ENCODE measurements around the gene STK39. TPM values are rescaled to one million over a fixed set of nuclear protein-coding genes. Genes with fewer than 3 reads are reported as not detected.

Gene STK39
- total RNA-seq, 2 experiments from 2014 or later, result 7.9 to 9.5 TPM

GRCh38 chr2:167987026-167987425 is 260.4 kb downstream of the STK39 start:
- Histone ChIP-seq H3K4me1 (ENCODE audit: insufficient read depth, low read length) (no peaks in the 10 kb centered on the region), H3K9me3 (ENCODE audit: control insufficient read depth in 1 of 2, insufficient read depth in 1 of 2, low read length in 2 of 2) (no peaks in the 10 kb centered on the region), H3K36me3 (ENCODE audit: insufficient read depth, low read length) (peaks cover 10% of the 10 kb centered on the region), H3K27me3 (ENCODE audit: control insufficient read depth in 1 of 2, insufficient read depth in 2 of 2, low read length in 2 of 2) (no peaks in the 10 kb centered on the region), H3K27ac (ENCODE audit: low read depth in 1 of 2, low read length in 2 of 2) (no peak overlapping the region), H3K4me3 (ENCODE audit: low read length) (no peak overlapping the region)
- intact Hi-C loops (cut with DNase I, micrococcal nuclease), result no loop called here
- H3K36me3 Mint-ChIP-seq (ENCODE audit: low read depth), result peaks cover 23% of the 10 kb centered on the region
- no peak for TF ChIP-seq CTCF (IDR thresholded peaks at IDR 0.05)
- CTCF ChIA-PET, result no interaction called here
- no peak for ATAC-seq (ENCODE audit: poor library complexity)
- no peaks in the 10 kb centered on the region for H3K9me3 Mint-ChIP-seq
- H3K4me1 Mint-ChIP-seq (ENCODE audit: low read depth), result no peaks in the 10 kb centered on the region
- no peaks in the 10 kb centered on the region for H3K27me3 Mint-ChIP-seq
- no peak for DNase-seq
- no peak overlapping the region for H3K4me3 Mint-ChIP-seq
- H3K27ac Mint-ChIP-seq, result no peak overlapping the region
- POLR2A ChIA-PET, result no interaction called here

- intact Hi-C loops (cut with DNase I, micrococcal nuclease), result no loop called here
- Mint-ChIP-seq H3K36me3 (ENCODE audit: low read depth) (peaks cover 31% of the 10 kb centered on the region), H3K27ac (no peak overlapping the region), H3K4me1 (ENCODE audit: low read depth) (no peaks in the 10 kb centered on the region), H3K9me3 (no peaks in the 10 kb centered on the region), H3K27me3 (no peaks in the 10 kb centered on the region), H3K4me3 (no peak overlapping the region)
- no peaks in the 10 kb centered on the region for H3K9me3 ChIP-seq (ENCODE audit: control insufficient read depth in 1 of 2, insufficient read depth in 1 of 2, low read length in 2 of 2)
- no peak overlapping the region for H3K4me3 ChIP-seq (ENCODE audit: low read length)
- no peaks in the 10 kb centered on the region for H3K27me3 ChIP-seq (ENCODE audit: control insufficient read depth in 1 of 2, insufficient read depth in 2 of 2, low read length in 2 of 2)
- POLR2A ChIA-PET, result no interaction called here
- no peaks in the 10 kb centered on the region for H3K4me1 ChIP-seq (ENCODE audit: insufficient read depth, low read length)
- no peak for DNase-seq
- H3K36me3 ChIP-seq (ENCODE audit: insufficient read depth, low read length), result peaks cover 10% of the 10 kb centered on the region
- no peak for ATAC-seq (ENCODE audit: poor library complexity)
- no peak for TF ChIP-seq CTCF (IDR thresholded peaks at IDR 0.05)
- CTCF ChIA-PET, result no interaction called here
- no peak overlapping the region for H3K27ac ChIP-seq (ENCODE audit: low read depth in 1 of 2, low read length in 2 of 2)
These were observed 261.2 kb downstream of the STK39 start for GRCh38 chr2:167986223-167986622.

- no peaks in the 10 kb centered on the region for H3K9me3 ChIP-seq (ENCODE audit: control insufficient read depth in 1 of 2, insufficient read depth in 1 of 2, low read length in 2 of 2)
- peaks cover 20% of the 10 kb centered on the region for H3K36me3 ChIP-seq (ENCODE audit: insufficient read depth, low read length)
- H3K4me3 ChIP-seq (ENCODE audit: low read length), result no peak overlapping the region
- Mint-ChIP-seq H3K9me3 (no peaks in the 10 kb centered on the region), H3K4me1 (ENCODE audit: low read depth) (no peaks in the 10 kb centered on the region), H3K27me3 (no peaks in the 10 kb centered on the region), H3K27ac (no peak overlapping the region), H3K4me3 (no peak overlapping the region), H3K36me3 (ENCODE audit: low read depth) (peaks cover 73% of the 10 kb centered on the region)
- DNase-seq (no peak), ATAC-seq (ENCODE audit: poor library complexity) (no peak)
- CTCF ChIA-PET, result interaction anchor here (1.0 kb wide), 1 partner anchor 10 kb away, joined by 3 read pairs; no protein-coding TSS in a partner anchor
- H3K27ac ChIP-seq (ENCODE audit: low read depth in 1 of 2, low read length in 2 of 2), result no peak overlapping the region
- no peaks in the 10 kb centered on the region for H3K27me3 ChIP-seq (ENCODE audit: control insufficient read depth in 1 of 2, insufficient read depth in 2 of 2, low read length in 2 of 2)
- no peak for TF ChIP-seq CTCF (IDR thresholded peaks at IDR 0.05)
- no peaks in the 10 kb centered on the region for H3K4me1 ChIP-seq (ENCODE audit: insufficient read depth, low read length)
- intact Hi-C loops (cut with DNase I, micrococcal nuclease), result no loop called here
- POLR2A ChIA-PET, result no interaction called here
These were observed 265.4 kb downstream of the STK39 start for GRCh38 chr2:167981945-167982344.
